SK-MEL-5 (cell line): ENCODE data around the gene VGLL4. TPM values are rescaled to one million over a fixed set of nuclear protein-coding genes. Genes with fewer than 3 reads are reported as not detected.
"Not testable (repeated sequence)": the region's sequence is repeated elsewhere in the genome, so short reads cannot be mapped to it uniquely, and the experiment has no call there.

Source experiments
- DNase-seq: peaks from one replicate; pipeline ENCODE4 v3.0.0-alpha.2; 2016; ENCODE audit warnings: low read depth, low spot score
- in situ Hi-C: cut with HindIII; loops from 2 replicates; pipeline ENCODE4 v1.10.0; 2016; ENCODE audit warnings: low sequenced_read_pairs, high pct_unique_total_duplicates, low pct_unique_long_range_greater_than_20kb
- total RNA-seq: library from RNA; depleted of rRNA; stranded (reverse); fragments of >200 nt; shearing (Covaris generic); gene quantifications from 2 replicates; pipeline ENCODE4 v1.2.3, GENCODE V29; 2014

The VGLL4 gene
- total RNA-seq, 1 experiment from 2014 or later: 104 TPM

DNA sequence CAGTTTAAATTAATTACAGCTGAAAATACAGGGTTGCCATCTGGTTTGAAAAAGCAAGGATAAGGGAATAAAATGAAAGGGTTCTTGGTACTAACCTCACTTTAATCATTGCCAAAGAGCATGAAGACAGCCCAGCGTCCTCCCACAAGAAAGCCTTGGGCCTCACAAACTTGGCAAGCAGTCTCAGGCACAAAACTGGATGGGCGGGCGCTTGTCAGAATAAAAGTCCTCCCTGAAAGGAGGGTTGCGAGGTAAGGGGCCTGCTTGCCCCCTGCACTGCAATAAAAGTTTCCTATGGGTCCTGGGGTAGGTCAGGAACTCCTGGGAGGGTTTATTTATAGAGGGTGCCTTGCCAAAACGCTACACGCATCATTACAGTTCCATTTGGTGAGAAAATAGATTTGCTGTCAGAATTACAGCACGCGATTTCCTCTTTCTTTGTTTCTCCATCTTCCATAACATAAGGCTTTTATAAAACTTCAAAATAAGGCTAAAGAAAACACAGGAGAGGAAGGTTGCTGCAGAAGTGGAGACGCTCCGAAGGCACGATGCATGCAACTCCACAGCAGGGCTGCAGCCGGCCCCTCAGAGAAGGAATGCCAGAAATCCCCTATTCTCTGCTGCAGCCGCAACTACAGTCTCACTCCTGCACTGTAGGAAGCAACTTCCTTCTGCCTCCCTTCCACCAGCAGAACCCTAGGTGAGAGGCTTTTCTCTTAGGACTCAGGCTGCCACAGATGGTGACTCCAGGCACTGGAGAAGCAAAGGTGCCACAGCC lies 61.3 kb downstream of the VGLL4 start:
- in situ Hi-C loops: no loop called here
- DNase-seq: peak; percentile 73

DNA sequence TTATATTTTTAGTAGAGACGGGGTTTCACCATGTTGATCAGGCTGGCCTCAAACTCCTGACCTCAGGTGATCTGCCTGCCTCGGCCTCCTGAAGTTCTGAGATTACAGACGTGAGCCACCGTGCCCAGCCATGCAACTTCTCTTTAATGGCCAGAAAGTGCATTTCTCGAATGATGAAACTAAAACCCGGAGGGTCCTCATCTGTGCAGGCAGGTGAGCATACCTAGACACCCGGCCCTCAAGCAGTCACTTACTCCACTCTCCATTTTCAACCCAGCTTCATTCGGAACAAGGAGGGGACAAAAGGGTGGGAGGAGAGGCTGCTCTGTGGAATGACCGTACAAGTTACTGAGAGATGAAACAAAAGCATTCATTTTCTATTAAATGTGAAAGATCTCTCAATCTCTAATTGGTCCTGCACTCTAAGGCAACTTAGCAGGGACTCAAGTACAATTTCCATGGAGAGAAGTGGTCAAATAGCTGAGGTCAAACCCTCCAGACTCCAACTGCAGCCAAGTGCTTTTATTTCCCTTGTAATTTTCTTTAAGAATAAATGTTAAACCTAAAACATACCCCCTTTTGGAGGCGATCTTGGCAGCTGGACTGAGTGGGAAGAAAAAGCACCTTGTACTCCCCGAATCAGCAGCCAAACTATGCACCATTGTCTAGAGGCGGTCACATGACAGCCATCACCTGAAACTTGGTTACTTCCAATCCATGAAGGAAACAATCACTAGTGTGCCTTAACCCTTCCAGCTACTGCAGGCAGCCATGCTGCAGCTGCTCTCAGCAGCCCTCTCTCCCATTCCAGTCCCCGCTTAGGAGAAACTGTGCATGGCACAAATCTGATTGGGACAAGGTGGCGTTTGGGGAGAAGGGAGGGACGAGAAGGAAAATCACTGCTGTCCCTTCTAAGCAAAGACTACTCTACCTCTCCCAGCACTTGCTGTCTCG lies 62.2 kb downstream of the VGLL4 start:
- peak; percentile 77 for DNase-seq
- in situ Hi-C loops: no loop called here

DNA sequence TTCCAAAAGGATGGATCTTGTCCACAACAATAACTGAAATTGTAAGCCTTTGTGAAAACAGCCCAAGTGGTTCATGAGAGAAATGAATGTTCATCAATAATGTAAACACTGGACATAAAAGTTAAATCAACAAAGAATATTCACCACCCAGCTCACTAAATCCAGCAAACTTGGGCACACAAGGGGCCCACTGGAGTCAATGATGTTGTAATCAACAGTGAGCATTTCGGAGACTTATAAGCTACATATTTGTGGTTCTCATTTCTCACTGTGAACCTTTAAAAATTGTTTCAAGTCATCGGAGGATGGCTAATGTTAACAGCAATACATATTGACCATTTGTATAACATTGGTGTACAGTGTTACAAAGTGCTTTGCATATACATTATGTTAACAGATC lies 63.1 kb downstream of the VGLL4 start:
- in situ Hi-C loops: no loop called here

DNA sequence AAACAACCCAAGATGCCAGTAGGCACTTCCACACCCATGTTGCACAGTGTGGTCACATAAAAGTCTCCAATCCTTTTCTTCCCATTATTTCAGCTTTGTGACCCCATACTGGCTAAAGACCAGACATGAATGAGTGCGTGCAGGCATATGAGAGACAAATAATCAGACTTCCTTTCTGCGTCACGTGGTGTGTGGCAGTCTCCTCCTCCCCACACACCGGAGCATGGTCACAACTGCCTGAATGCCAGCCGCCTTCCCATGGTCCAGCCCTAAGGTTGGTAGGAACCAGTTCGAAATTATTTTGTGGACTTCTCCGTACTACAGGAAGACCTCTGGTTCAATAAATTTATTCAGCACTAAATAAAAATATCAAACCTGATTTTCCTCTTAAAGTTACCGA lies 65.5 kb downstream of the VGLL4 start:
- DNase-seq: no peak
- in situ Hi-C loops: no loop called here

More for the DNA sequence above, 63.1 kb downstream of the VGLL4 start:
- no peak for DNase-seq

DNA sequence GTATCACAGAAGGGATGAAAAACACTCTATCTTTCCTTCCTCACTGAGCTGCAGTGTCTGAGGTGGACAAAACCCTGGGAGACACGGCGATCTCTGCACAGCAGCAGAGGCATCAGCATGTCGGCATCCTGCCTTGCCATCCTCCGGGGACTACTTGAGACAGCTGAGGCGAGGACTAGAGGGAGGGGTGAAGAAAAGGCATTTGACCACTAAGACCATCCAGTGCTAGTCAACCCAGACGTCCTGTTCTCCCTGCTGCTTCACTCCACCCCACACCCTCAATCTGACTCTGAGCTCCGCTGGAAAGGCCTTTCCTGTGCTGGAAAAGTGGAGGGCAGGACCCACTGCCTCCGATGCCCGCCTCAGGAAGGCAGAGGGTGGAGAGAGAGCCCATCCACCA lies 67.3 kb downstream of the VGLL4 start:
- in situ Hi-C loops: no loop called here
- no peak for DNase-seq

DNA sequence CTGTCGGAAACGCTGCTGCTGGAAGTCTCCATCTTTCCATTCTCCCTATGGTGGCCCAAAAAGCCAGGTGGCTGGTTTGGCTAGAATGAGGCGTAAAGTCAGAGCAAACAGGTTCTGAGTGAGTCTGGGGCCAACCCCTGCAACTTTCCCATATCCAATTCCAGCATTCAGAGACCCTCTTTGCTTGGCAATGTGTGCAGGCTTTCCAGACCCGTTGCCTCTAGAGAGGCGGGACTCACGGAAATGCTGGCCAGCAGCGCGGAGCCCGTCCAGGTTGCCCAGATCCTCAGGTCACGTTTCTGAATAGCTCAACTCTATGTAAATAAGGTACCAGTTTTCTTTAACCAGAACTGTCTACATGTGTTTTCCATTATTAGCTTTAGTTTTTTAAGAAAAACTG lies 68.0 kb downstream of the VGLL4 start:
- DNase-seq: no peak
- in situ Hi-C loops: no loop called here

DNA sequence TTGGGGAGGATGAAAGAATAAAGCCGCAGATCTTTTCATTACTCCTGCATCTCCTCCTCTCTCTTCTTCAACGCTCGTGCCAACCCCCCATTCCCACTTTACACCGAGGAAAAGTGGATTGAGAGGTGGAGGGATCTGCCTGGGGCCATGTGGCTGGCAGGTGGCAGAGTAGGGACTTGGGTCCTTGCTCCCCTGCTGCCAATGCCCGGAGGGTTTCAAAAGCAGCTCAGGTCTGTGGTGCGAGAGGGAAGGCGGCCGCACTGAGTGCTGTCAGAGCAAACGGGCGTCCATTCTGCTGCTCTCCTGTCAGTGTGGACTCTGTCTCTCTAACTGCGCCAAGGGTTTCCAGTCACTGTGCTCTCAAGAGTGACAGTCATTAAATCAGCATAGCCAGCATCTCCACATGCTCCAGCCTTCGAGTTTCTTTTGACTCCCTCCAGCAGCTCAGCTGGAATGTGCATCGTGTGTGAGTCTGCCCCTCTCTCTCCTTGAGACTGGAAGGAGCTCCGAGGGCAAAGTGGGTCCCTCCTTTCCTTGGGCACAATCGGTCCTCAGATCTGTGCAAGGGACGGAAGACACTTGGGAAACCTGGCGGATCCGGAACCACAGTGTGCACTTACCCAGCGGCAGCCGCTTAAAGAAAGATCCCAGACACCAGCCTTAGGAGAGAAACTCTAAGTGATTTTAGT lies 68.6 kb downstream of the VGLL4 start:
- DNase-seq: no peak
- in situ Hi-C loops: no loop called here

DNA sequence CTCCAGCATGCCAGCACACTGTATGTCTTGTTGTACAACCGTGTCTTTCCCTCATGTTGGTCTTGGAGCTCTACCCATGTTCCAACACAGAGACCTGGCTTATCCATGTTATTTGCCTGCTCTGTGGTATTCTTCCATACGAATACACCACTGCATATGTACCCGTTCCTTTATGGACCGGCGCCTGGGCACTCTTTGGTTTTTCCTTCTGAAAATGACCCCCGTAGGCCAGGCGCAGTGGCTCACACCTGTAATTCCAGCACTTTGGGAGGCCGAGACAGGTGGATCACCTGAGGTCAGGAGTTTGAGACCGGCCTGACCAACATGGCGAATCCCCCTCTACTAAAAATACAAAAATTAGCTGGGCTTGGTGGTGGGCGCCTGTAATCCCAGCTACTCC lies 71.1 kb downstream of the VGLL4 start:
- DNase-seq, in situ Hi-C loops: not testable (repeated sequence)

DNA sequence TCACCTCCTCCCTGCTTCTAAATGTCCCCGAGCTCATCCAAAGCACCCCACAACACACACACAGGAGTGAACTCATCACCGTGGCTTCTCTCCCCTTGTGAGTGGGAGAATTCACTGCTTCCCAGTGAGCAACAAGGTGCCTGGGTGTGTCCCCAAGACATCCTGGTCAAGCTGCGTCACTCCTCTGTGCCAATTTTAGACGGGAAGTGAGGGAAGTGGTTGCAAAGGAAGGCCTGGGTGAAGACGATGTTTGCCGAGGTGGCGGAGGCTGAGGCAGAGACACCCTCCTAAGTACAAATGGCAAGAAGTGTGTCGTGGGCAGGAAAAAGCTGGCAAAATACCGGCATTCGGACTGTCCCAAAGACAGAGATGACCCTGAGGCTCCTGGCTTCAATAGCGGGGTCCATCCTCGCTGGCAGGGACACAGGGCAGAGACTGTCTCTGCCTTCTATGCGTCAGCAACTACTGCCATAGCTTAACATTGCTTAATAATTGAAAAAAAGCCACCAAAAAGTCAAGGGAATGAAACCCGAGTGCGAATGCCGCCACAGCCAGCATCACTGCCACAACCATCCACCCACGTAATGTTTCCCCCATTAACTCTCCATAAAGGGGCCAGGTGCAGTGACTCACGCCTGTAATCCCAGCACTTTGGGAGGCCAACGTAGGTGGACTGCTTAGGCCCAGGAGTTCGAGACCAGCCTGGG lies 72.8 kb downstream of the VGLL4 start:
- DNase-seq: no peak

DNA sequence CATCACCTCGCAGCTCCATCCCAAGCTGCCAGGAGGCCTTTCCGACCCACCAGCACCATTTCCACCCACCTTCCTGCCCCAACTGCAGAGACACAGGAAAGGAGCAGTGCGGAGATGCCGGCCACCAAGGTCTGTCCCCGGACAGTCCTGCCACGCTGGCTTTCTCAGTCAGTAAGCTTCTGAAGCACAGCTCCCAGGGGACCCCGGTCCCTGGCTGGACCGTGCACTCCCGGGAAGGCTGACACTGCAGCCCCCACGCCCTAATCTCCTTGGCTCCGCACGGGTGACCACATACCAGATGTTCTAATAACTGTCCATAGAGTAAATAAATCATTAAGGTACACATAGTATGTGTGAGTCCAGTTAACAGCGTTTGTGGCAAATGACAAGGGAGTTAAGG lies 73.5 kb downstream of the VGLL4 start:
- no peak for DNase-seq
- in situ Hi-C loops: no loop called here

More for the DNA sequence above, 72.8 kb downstream of the VGLL4 start:
- in situ Hi-C loops: no loop called here

DNA sequence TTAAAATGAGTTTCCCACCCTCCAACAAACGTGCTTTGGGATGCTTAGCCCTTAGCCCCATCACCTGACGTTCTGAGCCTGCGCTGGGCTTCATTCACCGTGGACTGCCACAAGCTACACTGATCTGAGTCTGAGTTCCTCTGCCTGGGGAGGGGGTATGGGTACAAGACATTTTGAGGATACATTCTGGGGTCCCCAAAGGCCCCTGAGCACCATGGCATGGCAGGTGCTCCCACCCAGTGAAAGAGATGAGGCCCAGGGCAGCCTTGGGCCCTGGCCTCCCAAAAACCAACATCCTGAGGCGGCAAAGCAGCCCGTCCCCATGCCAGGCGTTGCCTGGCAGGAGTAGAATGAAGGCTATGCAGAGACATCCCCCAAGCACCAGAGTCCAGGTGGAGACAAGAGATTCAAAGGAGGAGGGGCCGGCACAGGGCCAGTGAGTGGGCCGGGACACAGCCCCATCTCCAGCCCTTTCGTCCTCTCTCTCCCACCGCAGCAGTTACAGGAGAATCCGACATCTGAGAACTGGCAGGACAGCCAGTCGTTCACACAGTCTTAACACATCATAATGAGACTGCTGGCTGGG lies 74.5 kb downstream of the VGLL4 start:
- DNase-seq: no peak
- in situ Hi-C loops: no loop called here

DNA sequence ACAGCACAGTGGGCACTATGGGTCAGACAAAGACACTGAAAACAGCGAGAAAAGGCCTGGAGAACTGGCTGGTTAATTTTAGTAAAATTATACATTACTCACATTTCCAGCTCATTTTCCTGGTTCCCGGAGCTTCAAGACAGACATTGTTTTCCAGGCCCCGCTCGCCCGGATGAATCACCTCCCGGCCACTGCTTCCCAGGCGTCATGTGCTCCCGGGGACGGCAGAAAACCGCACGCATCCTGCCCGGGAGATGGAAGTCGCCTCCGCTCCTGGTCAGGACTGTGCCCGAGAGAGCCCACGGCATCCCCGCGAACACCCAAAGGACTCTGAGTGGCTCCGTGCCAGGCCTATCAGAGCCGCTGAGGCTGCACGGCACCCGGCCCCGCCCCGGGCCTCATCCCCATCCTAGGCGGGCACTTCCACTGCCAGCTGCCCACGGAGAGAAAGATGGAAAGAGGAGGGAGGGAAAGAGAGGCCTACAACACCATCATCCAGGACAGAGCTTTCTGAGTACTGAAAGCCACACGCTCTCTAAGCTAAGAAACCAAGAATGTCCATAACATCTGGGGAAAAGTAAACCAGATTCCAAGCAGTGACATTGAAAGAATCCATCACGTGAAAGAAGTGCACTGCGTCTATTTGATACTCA lies 75.1 kb downstream of the VGLL4 start:
- DNase-seq: peak; percentile 86
- in situ Hi-C loops: no loop called here

DNA sequence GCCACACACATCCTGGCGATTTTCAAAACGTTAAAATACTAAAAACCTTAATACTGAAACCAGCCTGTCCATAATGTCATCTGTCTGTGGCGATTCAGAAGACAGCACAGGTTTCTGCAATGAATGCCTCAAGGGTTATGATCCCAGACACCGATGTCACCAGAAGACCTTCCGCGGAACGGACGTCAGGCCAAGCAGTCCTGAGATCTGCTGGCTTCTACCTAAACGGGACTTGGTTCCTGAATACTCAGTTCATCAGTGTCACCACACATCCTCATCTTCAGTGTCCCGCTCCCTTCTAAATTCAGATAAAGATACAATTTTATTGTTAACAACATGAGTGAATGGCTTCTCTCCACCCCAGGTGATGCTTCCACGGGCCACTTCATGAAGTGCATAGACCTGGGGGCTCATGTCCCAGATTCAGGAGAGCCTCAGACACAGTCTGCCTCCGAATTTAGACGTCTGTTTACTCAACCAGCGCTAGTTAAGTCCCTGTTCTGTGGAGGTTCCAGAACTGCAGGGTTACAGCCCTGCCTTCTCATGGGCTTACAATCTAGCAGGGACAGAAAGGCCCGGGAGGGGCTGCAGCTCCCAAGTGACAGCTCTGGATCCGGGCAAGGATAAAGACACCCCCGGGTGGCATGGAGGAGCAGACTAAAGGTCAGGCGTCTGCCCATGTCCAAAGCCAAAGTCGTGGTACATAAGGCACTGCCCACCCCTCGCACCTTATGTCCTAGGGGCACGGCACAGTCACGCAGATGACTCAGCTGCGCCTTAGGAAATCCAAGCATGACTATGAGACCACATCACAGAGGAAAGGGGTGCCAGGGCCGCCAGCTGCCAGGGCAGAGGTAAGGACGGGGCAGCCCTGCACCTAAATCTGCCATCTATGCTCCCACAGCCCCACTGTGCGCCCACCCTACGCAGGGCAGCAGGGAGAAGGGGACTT lies 75.9 kb downstream of the VGLL4 start:
- in situ Hi-C loops: no loop called here
- DNase-seq: peak; percentile 51

DNA sequence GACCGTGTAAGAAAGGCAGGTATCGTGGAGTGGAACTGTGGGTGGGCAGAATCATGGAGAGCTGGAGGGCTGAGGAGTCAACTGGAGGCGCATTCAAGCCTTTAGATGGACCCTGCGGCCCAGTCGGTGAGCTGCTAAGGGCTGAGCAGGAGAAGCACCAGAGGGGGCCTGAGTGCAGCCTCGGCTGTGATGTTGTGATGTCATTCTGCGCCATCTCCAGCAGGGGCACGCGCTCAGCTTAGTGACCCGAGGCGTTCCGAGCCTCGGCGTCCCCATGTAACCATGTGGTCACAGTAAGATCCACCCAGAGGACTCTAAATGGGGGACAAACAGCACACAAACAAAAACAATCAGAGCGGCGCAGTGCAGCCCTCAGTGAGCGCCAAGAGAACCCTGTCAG lies 76.8 kb downstream of the VGLL4 start:
- DNase-seq: no peak
- in situ Hi-C loops: no loop called here

DNA sequence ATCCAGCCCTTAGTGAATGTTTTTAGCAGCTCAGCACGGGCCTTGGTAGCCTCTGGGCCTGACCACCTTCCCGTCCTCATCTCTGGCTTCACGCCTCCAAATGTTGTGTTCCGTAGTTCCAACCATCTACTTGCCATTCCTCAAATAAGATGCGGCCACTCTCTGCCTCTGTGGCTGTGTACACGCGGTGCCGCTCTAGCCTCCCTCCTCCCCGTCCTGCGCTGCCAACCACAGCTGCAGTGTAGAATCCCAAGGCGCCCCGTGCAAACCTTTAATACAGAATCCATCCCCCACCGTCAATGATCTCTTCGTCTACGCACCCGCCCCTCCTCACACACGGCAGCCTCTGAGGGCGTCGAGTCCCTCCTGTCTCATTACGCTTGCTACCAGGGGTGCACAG lies 77.2 kb downstream of the VGLL4 start:
- no peak for DNase-seq
- in situ Hi-C loops: no loop called here

DNA sequence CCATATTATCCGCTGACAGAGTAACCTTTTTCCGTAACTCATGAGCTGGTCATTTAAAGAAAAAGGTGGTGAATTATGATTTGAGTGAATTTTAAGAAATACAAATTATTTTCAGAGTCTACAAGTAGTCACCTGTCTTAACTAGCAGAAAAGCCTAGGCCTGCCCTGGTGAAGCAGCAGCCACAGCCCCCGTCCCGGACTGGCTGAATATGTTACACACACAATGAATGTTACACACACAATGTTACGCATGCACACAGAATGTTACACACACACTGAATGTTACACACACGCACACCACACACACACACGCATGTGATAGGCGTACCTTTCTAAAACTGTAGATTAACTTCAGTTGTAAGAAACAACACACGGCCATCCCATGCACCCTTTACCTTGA lies 77.8 kb downstream of the VGLL4 start:
- DNase-seq: no peak
- in situ Hi-C loops: no loop called here
